ENCODE measurements around the gene SORBS1. TPM values are rescaled to one million over a fixed set of nuclear protein-coding genes. Genes with fewer than 3 reads are reported as not detected.

Gene SORBS1
- total and polyA plus RNA-seq, 9 of the 15 experiments (the other 6 are each of a cell fraction or from before 2014, with no cell fraction given) = 2.0 to 13.3 (median 6.5) TPM

DNA sequence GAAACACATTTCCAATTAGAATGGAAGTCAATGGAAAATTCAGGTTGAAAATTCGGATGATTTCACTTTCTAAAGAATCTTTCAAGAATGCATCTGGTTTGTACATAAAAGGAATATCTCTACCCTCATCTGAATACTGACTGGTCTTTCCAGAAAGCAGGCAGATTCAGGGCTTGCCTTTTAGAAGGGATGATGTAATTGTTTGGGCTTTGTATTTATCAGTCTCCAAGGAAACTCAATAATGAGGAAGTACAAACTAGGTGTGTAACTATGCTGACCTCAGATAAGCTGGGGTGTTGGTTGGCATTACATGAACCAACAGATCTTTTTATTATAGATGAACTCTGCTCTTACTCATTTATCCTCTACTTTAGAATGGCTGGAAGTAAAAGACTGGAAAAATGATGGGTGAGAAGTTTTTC is 294.5 kb downstream of the SORBS1 start (continued):
- TF ChIP-seq, protein P1, sequence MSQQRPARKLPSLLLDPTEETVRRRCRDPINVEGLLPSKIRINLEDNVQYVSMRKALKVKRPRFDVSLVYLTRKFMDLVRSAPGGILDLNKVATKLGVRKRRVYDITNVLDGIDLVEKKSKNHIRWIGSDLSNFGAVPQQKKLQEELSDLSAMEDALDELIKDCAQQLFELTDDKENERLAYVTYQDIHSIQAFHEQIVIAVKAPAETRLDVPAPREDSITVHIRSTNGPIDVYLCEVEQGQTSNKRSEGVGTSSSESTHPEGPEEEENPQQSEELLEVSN (IDR thresholded peaks at IDR 0.05; ENCODE audit: borderline replicate concordance in 1 of 2, extremely low read depth in 1 of 2, insufficient read depth in 1 of 2, insufficient read length in 1 of 2, low read depth in 1 of 2, low read length in 1 of 2, poor library complexity in 1 of 2, severe bottlenecking in 1 of 2) = no peak
- TF ChIP-seq KDM5B (IDR thresholded peaks at IDR 0.05; ENCODE audit: insufficient replicate concordance, low read depth, low read length) (no peak), GATA2 (CRISPR knock-in tag; IDR thresholded peaks at IDR 0.05) (0 out of 2 replicates have a peak, but pooled peaks have one; percentile 24), TEAD1 (CRISPR knock-in tag; IDR thresholded peaks at IDR 0.05) (peak in 1 of 2 experiments; percentile 5; a peak in 1 of 4 replicates), ZNF561 (CRISPR knock-in tag; conservative IDR thresholded peaks at IDR 0.05) (no peak), MAZ (CRISPR knock-in tag; conservative IDR thresholded peaks at IDR 0.05 in 1 of 2, IDR thresholded peaks at IDR 0.05 in 1 of 2) (no peak), NFE2L1 (tag; IDR thresholded peaks at IDR 0.05; ENCODE audit: borderline replicate concordance, low read depth) (no peak), SMC3 (conservative IDR thresholded peaks at IDR 0.05; ENCODE audit: insufficient read depth, low read depth, low read length) (no peak), RNF2 (IDR thresholded peaks at IDR 0.05) (peak; percentile 29; the same call in 1 of the 2 replicates), YBX1 (IDR thresholded peaks at IDR 0.05) (no peak), SMARCE1 (IDR thresholded peaks at IDR 0.05) (peak; percentile 79), ZNF224 (CRISPR knock-in tag; IDR thresholded peaks at IDR 0.05) (no peak), KDM1A (IDR thresholded peaks at IDR 0.05) (no peak), U2AF2 (optimal IDR thresholded peaks at IDR 0.05; ENCODE audit: low read depth, low read length) (no peak), DPF2 (IDR thresholded peaks at IDR 0.05) (peak; percentile 79), L3MBTL2 (IDR thresholded peaks at IDR 0.05) (no peak), NR2C1 (IDR thresholded peaks at IDR 0.05) (peak; percentile 26; the same call in 1 of the 2 replicates), NR2C1 (tag; IDR thresholded peaks at IDR 0.05) (peak; percentile 75)
- TF ChIP-seq, protein P2, sequence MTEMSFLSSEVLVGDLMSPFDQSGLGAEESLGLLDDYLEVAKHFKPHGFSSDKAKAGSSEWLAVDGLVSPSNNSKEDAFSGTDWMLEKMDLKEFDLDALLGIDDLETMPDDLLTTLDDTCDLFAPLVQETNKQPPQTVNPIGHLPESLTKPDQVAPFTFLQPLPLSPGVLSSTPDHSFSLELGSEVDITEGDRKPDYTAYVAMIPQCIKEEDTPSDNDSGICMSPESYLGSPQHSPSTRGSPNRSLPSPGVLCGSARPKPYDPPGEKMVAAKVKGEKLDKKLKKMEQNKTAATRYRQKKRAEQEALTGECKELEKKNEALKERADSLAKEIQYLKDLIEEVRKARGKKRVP (CRISPR knock-in tag; IDR thresholded peaks at IDR 0.05) = peak; percentile 66; the same call in 1 of the 2 replicates
- TF ChIP-seq, protein P3, sequence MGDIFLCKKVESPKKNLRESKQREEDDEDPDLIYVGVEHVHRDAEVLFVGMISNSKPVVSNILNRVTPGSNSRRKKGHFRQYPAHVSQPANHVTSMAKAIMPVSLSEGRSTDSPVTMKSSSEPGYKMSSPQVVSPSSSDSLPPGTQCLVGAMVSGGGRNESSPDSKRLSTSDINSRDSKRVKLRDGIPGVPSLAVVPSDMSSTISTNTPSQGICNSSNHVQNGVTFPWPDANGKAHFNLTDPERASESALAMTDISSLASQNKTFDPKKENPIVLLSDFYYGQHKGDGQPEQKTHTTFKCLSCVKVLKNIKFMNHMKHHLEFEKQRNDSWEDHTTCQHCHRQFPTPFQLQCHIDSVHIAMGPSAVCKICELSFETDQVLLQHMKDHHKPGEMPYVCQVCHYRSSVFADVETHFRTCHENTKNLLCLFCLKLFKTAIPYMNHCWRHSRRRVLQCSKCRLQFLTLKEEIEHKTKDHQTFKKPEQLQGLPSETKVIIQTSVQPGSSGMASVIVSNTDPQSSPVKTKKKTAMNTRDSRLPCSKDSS (IDR thresholded peaks at IDR 0.05; ENCODE audit: low read depth, partially characterized antibody) = no peak
- TF ChIP-seq, protein P4, sequence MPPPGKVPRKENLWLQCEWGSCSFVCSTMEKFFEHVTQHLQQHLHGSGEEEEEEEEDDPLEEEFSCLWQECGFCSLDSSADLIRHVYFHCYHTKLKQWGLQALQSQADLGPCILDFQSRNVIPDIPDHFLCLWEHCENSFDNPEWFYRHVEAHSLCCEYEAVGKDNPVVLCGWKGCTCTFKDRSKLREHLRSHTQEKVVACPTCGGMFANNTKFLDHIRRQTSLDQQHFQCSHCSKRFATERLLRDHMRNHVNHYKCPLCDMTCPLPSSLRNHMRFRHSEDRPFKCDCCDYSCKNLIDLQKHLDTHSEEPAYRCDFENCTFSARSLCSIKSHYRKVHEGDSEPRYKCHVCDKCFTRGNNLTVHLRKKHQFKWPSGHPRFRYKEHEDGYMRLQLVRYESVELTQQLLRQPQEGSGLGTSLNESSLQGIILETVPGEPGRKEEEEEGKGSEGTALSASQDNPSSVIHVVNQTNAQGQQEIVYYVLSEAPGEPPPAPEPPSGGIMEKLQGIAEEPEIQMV (tag; conservative IDR thresholded peaks at IDR 0.05; ENCODE audit: low read depth) = no peak
- TF ChIP-seq, protein P5, sequence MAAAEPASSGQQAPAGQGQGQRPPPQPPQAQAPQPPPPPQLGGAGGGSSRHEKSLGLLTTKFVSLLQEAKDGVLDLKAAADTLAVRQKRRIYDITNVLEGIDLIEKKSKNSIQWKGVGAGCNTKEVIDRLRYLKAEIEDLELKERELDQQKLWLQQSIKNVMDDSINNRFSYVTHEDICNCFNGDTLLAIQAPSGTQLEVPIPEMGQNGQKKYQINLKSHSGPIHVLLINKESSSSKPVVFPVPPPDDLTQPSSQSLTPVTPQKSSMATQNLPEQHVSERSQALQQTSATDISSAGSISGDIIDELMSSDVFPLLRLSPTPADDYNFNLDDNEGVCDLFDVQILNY (CRISPR knock-in tag; IDR thresholded peaks at IDR 0.05) = no peak
